SK-N-DZ (cell line): ENCODE measurements around the gene ZNF888. TPM values are rescaled to one million over a fixed set of nuclear protein-coding genes. Genes with fewer than 3 reads are reported as not detected.
"Not testable (repeated sequence)": the region's sequence is repeated elsewhere in the genome, so short reads cannot be mapped to it uniquely, and the experiment has no call there.

Source experiments
- DNase-seq: peaks from one replicate; pipeline ENCODE4 v3.0.0-alpha.2; 2015; ENCODE audit warnings: low spot score
- polyA plus RNA-seq, 2 experiments: library from polyadenylated mRNA; depleted of rRNA; stranded (reverse); fragments of >200 nt; gene quantifications; 2 replicates each; pipeline ENCODE4 v1.2.3, GENCODE V29; 2014

The ZNF888 gene
- 0.66 and 0.78 TPM in 2 replicates for polyA plus RNA-seq (2014; cell fraction: cytosol; rRNA removed)
- polyA plus RNA-seq (2014; cell fraction: nucleus; rRNA removed): 0.79 and 0.92 TPM in 2 replicates

GRCh38 chr19:52922841-52923777, at the start of gene ZNF888:
ZNF888 (minus strand) TSS chr19:52923428; CDS start chr19:52917873, 5,555 bp downstream.
- DNase-seq: peak; percentile 53

GRCh38 chr19:52967772-52968171, 44.5 kb upstream of the ZNF888 start:
- DNase-seq: no peak

- DNase-seq: peak; percentile 32
These were observed 40.0 kb upstream of the ZNF888 start for GRCh38 chr19:52963247-52963618.

- peak; percentile 86 for DNase-seq
These were observed 39.4 kb upstream of the ZNF888 start, which contains the start of gene ZNF816 for GRCh38 chr19:52962394-52963246. ZNF816 (minus strand) TSS chr19:52962881; CDS start chr19:52956089, 6,792 bp downstream.

- DNase-seq: no peak
These were observed 38.8 kb upstream of the ZNF888 start for GRCh38 chr19:52961981-52962380.

- DNase-seq: no peak
These were observed 36.5 kb upstream of the ZNF888 start for GRCh38 chr19:52959613-52960295.

GRCh38 chr19:52957591-52957990, 34.4 kb upstream of the ZNF888 start:
- no peak for DNase-seq

- DNase-seq: no peak
These were observed 33.7 kb upstream of the ZNF888 start for GRCh38 chr19:52956917-52957316.

- DNase-seq: no peak
These were observed 26.2 kb upstream of the ZNF888 start for GRCh38 chr19:52949422-52949821.

- no peak for DNase-seq
These were observed 25.0 kb upstream of the ZNF888 start for GRCh38 chr19:52948025-52948770.

- DNase-seq: no peak
These were observed 23.4 kb upstream of the ZNF888 start for GRCh38 chr19:52946322-52947310.

GRCh38 chr19:52945652-52946321, 22.6 kb upstream of the ZNF888 start:
- DNase-seq: no peak

GRCh38 chr19:52944703-52945493, 21.7 kb upstream of the ZNF888 start:
- not testable (repeated sequence) for DNase-seq

GRCh38 chr19:52943884-52944643, 20.8 kb upstream of the ZNF888 start:
- no peak for DNase-seq

GRCh38 chr19:52943134-52943883, 20.1 kb upstream of the ZNF888 start:
- DNase-seq: no peak

GRCh38 chr19:52942386-52943133, 19.3 kb upstream of the ZNF888 start:
- DNase-seq: peak; percentile 68
